IMR-90 (cell line): ENCODE measurements around the gene LUZP2. TPM values are rescaled to one million over a fixed set of nuclear protein-coding genes. Genes with fewer than 3 reads are reported as not detected.

Experiments
- ATAC-seq: fragments of 200-7000 bp; cut with Tn5 transposase; 2 replicates; pipeline ENCODE4 v1.9.1; 2020; ENCODE audit warnings: low read depth, mild to moderate bottlenecking, moderate library complexity
- BruUV-seq: library from RNA; stranded (reverse); fragments of 400-500 nt; replicated peaks from 2 replicates; lab custom pipeline; 2021; lab: Mats Ljungman, UMichigan
- CTCF ChIA-PET: fragments of 300-600 bp; formaldehyde crosslinking; extraction: SDS; loops from one replicate; lab custom pipeline; 2021; ENCODE audit warnings: antibody characterized with exemption; lab: Yijun Ruan, JAX
- POLR2A ChIA-PET: fragments of 300-600 bp; sonication (Branson Sonifier 250); formaldehyde crosslinking; loops from one replicate; lab custom pipeline; 2022; ENCODE audit warnings: antibody characterized with exemption; ENCODE audit not compliant: unreplicated experiment; lab: Charles Lee
- DNase-seq: peaks from one replicate; pipeline ENCODE4 v3.0.0; 2013
- H2AFZ ChIP-seq: replicated peaks from 2 replicates; pipeline ENCODE3; 2013; ENCODE audit warnings: low read length, mild to moderate bottlenecking; ENCODE audit not compliant: poor library complexity
- H2AK5ac ChIP-seq: 2 replicates; pipeline ENCODE4 v1.6.1; 2013; ENCODE audit warnings: low read depth, low read length, inconsistent platforms
- H2AK9ac ChIP-seq: replicated peaks from 2 replicates; pipeline ENCODE3; 2013; ENCODE audit warnings: mild to moderate bottlenecking, low read depth, low read length, moderate library complexity; ENCODE audit not compliant: poor library complexity
- H2BK120ac ChIP-seq: 2 replicates; pipeline ENCODE4 v1.6.1; 2013; ENCODE audit warnings: low read depth, low read length, inconsistent platforms
- H2BK15ac ChIP-seq: 3 replicates; pipeline ENCODE4 v1.6.1; 2013; ENCODE audit warnings: low read depth, low read length, inconsistent platforms
- H2BK20ac ChIP-seq: 2 replicates; pipeline ENCODE4 v1.6.1; 2013; ENCODE audit warnings: low read depth, mild to moderate bottlenecking, inconsistent platforms, low read length, moderate library complexity
- H2BK5ac ChIP-seq: 2 replicates; pipeline ENCODE4 v1.6.1; 2013; ENCODE audit warnings: mild to moderate bottlenecking, low read depth, low read length, inconsistent platforms; ENCODE audit not compliant: poor library complexity, severe bottlenecking
- H3K14ac ChIP-seq: replicated peaks from 2 replicates; pipeline ENCODE4 v1.6.1; 2013; ENCODE audit warnings: low read depth, low read length, inconsistent platforms
- H3K18ac ChIP-seq: 2 replicates; pipeline ENCODE4 v1.6.1; 2013; ENCODE audit warnings: low read depth, low read length, control low read depth
- H3K23ac ChIP-seq: 2 replicates; pipeline ENCODE4 v1.6.1; 2013; ENCODE audit warnings: low read depth, low read length, inconsistent platforms
- H3K27ac ChIP-seq: 2 replicates; pipeline ENCODE4 v1.5.1; 2013; ENCODE audit warnings: mild to moderate bottlenecking, control low read depth, low read length; ENCODE audit not compliant: insufficient read depth
- H3K27me3 ChIP-seq: 2 replicates; pipeline ENCODE4 v1.6.1; 2013; ENCODE audit warnings: low read length; ENCODE audit not compliant: control insufficient read depth, insufficient read depth
- H3K36me3 ChIP-seq: 2 replicates; pipeline ENCODE4 v1.6.1; 2013; ENCODE audit warnings: low read length, mixed read lengths; ENCODE audit not compliant: control insufficient read depth, insufficient read depth
- H3K4ac ChIP-seq: 2 replicates; pipeline ENCODE4 v1.6.1; 2013; ENCODE audit warnings: low read depth, low read length, inconsistent platforms
- H3K4me1 ChIP-seq: 2 replicates; pipeline ENCODE4 v1.6.1; 2013; ENCODE audit warnings: low read length, mixed read lengths; ENCODE audit not compliant: control insufficient read depth, insufficient read depth
- H3K4me2 ChIP-seq: 2 replicates; pipeline ENCODE4 v1.6.1; 2013; ENCODE audit warnings: low read depth, mild to moderate bottlenecking, control low read depth, low read length, moderate library complexity
- H3K4me3 ChIP-seq: 2 replicates; pipeline ENCODE4 v1.5.1; 2013; ENCODE audit warnings: low read depth, mild to moderate bottlenecking, control low read depth, low read length, moderate library complexity; ENCODE audit not compliant: insufficient read depth
- H3K56ac ChIP-seq: 2 replicates; pipeline ENCODE4 v1.6.1; 2013; ENCODE audit warnings: low read length, inconsistent platforms; ENCODE audit not compliant: insufficient read depth; ENCODE audit errors: extremely low read depth
- H3K79me1 ChIP-seq, 2 experiments: 2 replicates each; pipeline ENCODE4 v1.6.1; 2013; ENCODE audit warnings: low read length in 2 of 2, inconsistent platforms in 1 of 2, low read depth in 1 of 2
- H3K9ac ChIP-seq: 2 replicates; pipeline ENCODE4 v1.6.1; 2013; ENCODE audit warnings: low read depth, low read length, control low read depth
- H3K9me1 ChIP-seq: 2 replicates; pipeline ENCODE4 v1.6.1; 2013; ENCODE audit warnings: low read length, inconsistent platforms; ENCODE audit not compliant: insufficient read depth
- H3K9me3 ChIP-seq: 2 replicates; pipeline ENCODE4 v1.6.1; 2013; ENCODE audit warnings: low read length; ENCODE audit not compliant: control insufficient read depth, insufficient read depth
- H4K20me1 ChIP-seq: 2 replicates; pipeline ENCODE4 v1.6.1; 2013; ENCODE audit warnings: low read length, inconsistent platforms; ENCODE audit not compliant: insufficient read depth
- H4K5ac ChIP-seq: 2 replicates; pipeline ENCODE4 v1.6.1; 2013; ENCODE audit warnings: mild to moderate bottlenecking, low read depth, low read length, control low read depth
- H4K8ac ChIP-seq, 2 experiments: 2 replicates each; pipeline ENCODE4 v1.6.1; 2013; ENCODE audit warnings: low read depth in 2 of 2, low read length in 2 of 2, control low read depth in 1 of 2, inconsistent platforms in 1 of 2
- H4K91ac ChIP-seq: 2 replicates; pipeline ENCODE4 v1.6.1; 2013; ENCODE audit warnings: low read depth, low read length, inconsistent platforms; ENCODE audit not compliant: insufficient read depth
- CEBPB ChIP-seq: IDR thresholded peaks from 2 replicates; pipeline ENCODE4 v1.6.1; 2012; ENCODE audit warnings: low read depth, low read length, improper control_type of control experiment
- CHD1 ChIP-seq: IDR thresholded peaks from 2 replicates; pipeline ENCODE4 v1.6.1; 2012; ENCODE audit warnings: low read depth, low read length, improper control_type of control experiment
- MAFK ChIP-seq: IDR thresholded peaks from 2 replicates; pipeline ENCODE4 v1.6.1; 2012; ENCODE audit warnings: low read depth, low read length, improper control_type of control experiment
- NFE2L2 ChIP-seq: fragments of 150-350 bp; IDR thresholded peaks from 2 replicates; pipeline ENCODE4 v1.6.1; 2016; ENCODE audit warnings: low read depth, mild to moderate bottlenecking, low read length
- RAD21 ChIP-seq: IDR thresholded peaks from 2 replicates; pipeline ENCODE4 v1.6.1; 2012; ENCODE audit warnings: low read length, improper control_type of control experiment
- RCOR1 ChIP-seq: IDR thresholded peaks from 2 replicates; pipeline ENCODE4 v1.6.1; 2012; ENCODE audit warnings: mild to moderate bottlenecking, low read length, improper control_type of control experiment; ENCODE audit not compliant: insufficient replicate concordance
- RFX5 ChIP-seq: IDR thresholded peaks from 2 replicates; pipeline ENCODE4 v1.8.0; 2012; ENCODE audit warnings: low read depth, mild to moderate bottlenecking, low read length, moderate library complexity
- WGBS, 2 experiments: methylation state at CpG; one replicate each; pipeline versions ENCODE4 v1.1.5 to v1.1.7; 2013; ENCODE audit warnings: missing lambda C conversion rate in 2 of 2; ENCODE audit not compliant: insufficient read length in 1 of 2; ENCODE audit errors: extremely low coverage in 2 of 2; 5-methylcytosine and 5-hydroxymethylcytosine counted together
- dilution Hi-C: fragments of 300-500 bp; cut with HindIII; formaldehyde crosslinking; loops from one replicate; pipeline ENCODE4 v1.14.3; 2018; ENCODE audit warnings: low sequenced_read_pairs; ENCODE audit not compliant: unreplicated experiment
- in situ Hi-C: fragments of 300-500 bp; cut with MboI; formaldehyde crosslinking; loops from 3 replicates; pipeline ENCODE4 v1.14.3; 2019; ENCODE audit warnings: low sequenced_read_pairs, inconsistent platforms, mixed read lengths
- intact Hi-C: fragments of 100-400 bp; cut with micrococcal nuclease; formaldehyde crosslinking; loops from 2 replicates; pipeline ENCODE4 v1.10.0; 2022
- polyA plus RNA-seq, 3 experiments: library from polyadenylated mRNA; depleted of rRNA; stranded (reverse); fragments of >200 nt; gene quantifications; 2 replicates each; pipeline ENCODE4 v1.2.3, GENCODE V29; 2012; ENCODE audit warnings: low replicate concordance in 1 of 3
- total RNA-seq: library from RNA; depleted of rRNA; stranded (reverse); fragments of >200 nt; gene quantifications from 2 replicates; pipeline ENCODE4 v1.2.3, GENCODE V29; 2012
- TF ChIP-seq, protein P1 (sequence below): conservative IDR thresholded peaks from 2 replicates; pipeline ENCODE4 v1.5.1; 2012; ENCODE audit warnings: mild to moderate bottlenecking, low read depth, low read length, improper control_type of control experiment
- TF ChIP-seq, protein P2 (sequence below): fragments of 150-350 bp; IDR thresholded peaks from 2 replicates; pipeline ENCODE4 v1.6.1; 2016; ENCODE audit warnings: low read depth, mild to moderate bottlenecking, low read length, moderate library complexity, borderline replicate concordance

The LUZP2 gene
- total and polyA plus RNA-seq, 2 of the 4 experiments (the other 2 are of a cell fraction): 0.89 to 2.0 TPM

DNA sequence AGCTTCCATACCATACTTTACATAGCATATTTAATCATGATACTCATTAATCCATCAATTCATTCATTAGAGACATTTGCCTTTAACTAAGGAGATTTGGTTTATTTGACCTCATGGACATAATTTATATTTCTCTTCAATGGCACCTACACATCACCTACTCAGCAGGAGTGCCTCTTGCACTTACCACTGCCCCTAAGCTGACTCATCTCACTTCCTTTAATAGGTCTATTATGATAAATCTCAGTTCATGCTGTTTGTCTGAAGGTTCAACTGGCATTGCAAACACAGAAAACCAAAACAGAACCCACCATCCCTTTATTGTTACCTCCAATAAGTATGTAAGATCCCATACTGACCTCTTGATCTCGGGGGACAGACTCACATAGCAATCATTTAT lies 186.7 kb downstream of the LUZP2 start:
- no peak overlapping the region for H4K5ac ChIP-seq
- POLR2A ChIA-PET: no interaction called here
- ATAC-seq: no peak
- H3K23ac ChIP-seq: no peak overlapping the region
- no peak for TF ChIP-seq CEBPB
- TF ChIP-seq, protein P1, sequence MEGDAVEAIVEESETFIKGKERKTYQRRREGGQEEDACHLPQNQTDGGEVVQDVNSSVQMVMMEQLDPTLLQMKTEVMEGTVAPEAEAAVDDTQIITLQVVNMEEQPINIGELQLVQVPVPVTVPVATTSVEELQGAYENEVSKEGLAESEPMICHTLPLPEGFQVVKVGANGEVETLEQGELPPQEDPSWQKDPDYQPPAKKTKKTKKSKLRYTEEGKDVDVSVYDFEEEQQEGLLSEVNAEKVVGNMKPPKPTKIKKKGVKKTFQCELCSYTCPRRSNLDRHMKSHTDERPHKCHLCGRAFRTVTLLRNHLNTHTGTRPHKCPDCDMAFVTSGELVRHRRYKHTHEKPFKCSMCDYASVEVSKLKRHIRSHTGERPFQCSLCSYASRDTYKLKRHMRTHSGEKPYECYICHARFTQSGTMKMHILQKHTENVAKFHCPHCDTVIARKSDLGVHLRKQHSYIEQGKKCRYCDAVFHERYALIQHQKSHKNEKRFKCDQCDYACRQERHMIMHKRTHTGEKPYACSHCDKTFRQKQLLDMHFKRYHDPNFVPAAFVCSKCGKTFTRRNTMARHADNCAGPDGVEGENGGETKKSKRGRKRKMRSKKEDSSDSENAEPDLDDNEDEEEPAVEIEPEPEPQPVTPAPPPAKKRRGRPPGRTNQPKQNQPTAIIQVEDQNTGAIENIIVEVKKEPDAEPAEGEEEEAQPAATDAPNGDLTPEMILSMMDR: no peak
- TF ChIP-seq RAD21: no peak
- TF ChIP-seq MAFK: no peak
- TF ChIP-seq CHD1: no peak
- TF ChIP-seq, protein P2, sequence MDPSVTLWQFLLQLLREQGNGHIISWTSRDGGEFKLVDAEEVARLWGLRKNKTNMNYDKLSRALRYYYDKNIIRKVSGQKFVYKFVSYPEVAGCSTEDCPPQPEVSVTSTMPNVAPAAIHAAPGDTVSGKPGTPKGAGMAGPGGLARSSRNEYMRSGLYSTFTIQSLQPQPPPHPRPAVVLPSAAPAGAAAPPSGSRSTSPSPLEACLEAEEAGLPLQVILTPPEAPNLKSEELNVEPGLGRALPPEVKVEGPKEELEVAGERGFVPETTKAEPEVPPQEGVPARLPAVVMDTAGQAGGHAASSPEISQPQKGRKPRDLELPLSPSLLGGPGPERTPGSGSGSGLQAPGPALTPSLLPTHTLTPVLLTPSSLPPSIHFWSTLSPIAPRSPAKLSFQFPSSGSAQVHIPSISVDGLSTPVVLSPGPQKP: no peak
- TF ChIP-seq NFE2L2: no peak
- no peak for TF ChIP-seq RCOR1
- TF ChIP-seq RFX5: no peak
- no peaks in the 10 kb centered on the region for H3K36me3 ChIP-seq
- H3K18ac ChIP-seq: no peak overlapping the region
- H3K56ac ChIP-seq: no peak overlapping the region
- H3K27me3 ChIP-seq: no peaks in the 10 kb centered on the region
- H3K4me1 ChIP-seq: no peaks in the 10 kb centered on the region
- H2BK5ac ChIP-seq: no peak overlapping the region
- H3K9me1 ChIP-seq: no peaks in the 10 kb centered on the region
- H3K14ac ChIP-seq: no peak overlapping the region
- H3K79me1 ChIP-seq: no peaks in the 10 kb centered on the region
- no peak overlapping the region for H3K4me2 ChIP-seq
- in situ Hi-C loops: no loop called here
- no peak overlapping the region for H2AK9ac ChIP-seq
- H2AFZ ChIP-seq: no peak overlapping the region
- H3K4me3 ChIP-seq: no peak overlapping the region
- no peak overlapping the region for H4K8ac ChIP-seq
- BruUV-seq: no TSS peak
- H4K91ac ChIP-seq: no peak overlapping the region
- no peak overlapping the region for H3K4ac ChIP-seq
- H3K9ac ChIP-seq: no peak overlapping the region
- intact Hi-C loops: no loop called here
- CTCF ChIA-PET: interaction anchor here (0.6 kb wide), 1 partner anchor 29 kb away, joined by 5 read pairs; no protein-coding TSS in a partner anchor
- no CpG with 5 or more reads among the region's 1 CpG for WGBS, 2 experiments
- dilution Hi-C loops: no loop called here
- no peak overlapping the region for H2BK120ac ChIP-seq
- H2BK15ac ChIP-seq: no peak overlapping the region
- DNase-seq: no peak
- H4K20me1 ChIP-seq: no peaks in the 10 kb centered on the region
- H2BK20ac ChIP-seq: no peak overlapping the region
- H2AK5ac ChIP-seq: no peak overlapping the region
- no peaks in the 10 kb centered on the region for H3K9me3 ChIP-seq
- no peak overlapping the region for H3K27ac ChIP-seq
